Measurements from ENCODE around the gene RPN1.

- TF ChIP-seq POLR2A (IDR thresholded peaks at IDR 0.05) (no peak), CTCF (IDR thresholded peaks at IDR 0.05) (no peak)
Observed at GRCh38 chr3:128623762-128624176, 26.8 kb downstream of the RPN1 start.

Measured in heart left ventricle (tissue), 13 donors.